MM.1S (cell line): ENCODE data around the gene SMR3A.

Experiments
- EZH2 ChIP-seq: fragments of 300-600 bp; sonication (generic); optimal IDR thresholded peaks from 2 replicates; pipeline ENCODE3; 2017; ENCODE audit warnings: low read depth, mild to moderate bottlenecking, antibody characterized with exemption, low read length, mixed read lengths
- EZH2phosphoT487 ChIP-seq: fragments of 300-600 bp; sonication (generic); IDR thresholded peaks from 2 replicates; pipeline ENCODE4 v1.6.1; 2018; ENCODE audit warnings: antibody characterized with exemption, low read length
- TF ChIP-seq, protein P1 (sequence below): fragments of 300-600 bp; sonication (generic); IDR thresholded peaks from 2 replicates; pipeline ENCODE4 v1.5.1; 2016; ENCODE audit warnings: antibody characterized with exemption, low read length, mixed read lengths

DNA sequence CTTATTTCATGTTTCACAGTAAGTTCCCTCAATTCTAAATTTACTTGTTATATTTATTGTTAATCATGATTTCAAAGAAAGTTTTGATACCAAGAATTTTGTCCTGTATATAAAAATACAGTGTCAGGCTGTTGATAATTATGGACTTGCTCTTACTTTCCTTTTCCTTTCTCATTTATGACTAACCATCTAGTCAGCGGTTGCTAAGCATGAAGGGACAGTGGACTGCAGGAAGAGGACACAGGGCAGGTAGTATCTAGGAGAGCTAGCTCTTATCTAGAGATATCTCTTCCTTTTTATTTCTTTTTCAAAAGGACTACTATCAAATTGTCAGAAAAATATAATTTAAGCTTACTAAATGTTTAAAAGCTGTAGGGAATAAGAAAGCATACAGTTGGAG is 38.8 kb downstream of the SMR3A start:
- TF ChIP-seq, protein P1, sequence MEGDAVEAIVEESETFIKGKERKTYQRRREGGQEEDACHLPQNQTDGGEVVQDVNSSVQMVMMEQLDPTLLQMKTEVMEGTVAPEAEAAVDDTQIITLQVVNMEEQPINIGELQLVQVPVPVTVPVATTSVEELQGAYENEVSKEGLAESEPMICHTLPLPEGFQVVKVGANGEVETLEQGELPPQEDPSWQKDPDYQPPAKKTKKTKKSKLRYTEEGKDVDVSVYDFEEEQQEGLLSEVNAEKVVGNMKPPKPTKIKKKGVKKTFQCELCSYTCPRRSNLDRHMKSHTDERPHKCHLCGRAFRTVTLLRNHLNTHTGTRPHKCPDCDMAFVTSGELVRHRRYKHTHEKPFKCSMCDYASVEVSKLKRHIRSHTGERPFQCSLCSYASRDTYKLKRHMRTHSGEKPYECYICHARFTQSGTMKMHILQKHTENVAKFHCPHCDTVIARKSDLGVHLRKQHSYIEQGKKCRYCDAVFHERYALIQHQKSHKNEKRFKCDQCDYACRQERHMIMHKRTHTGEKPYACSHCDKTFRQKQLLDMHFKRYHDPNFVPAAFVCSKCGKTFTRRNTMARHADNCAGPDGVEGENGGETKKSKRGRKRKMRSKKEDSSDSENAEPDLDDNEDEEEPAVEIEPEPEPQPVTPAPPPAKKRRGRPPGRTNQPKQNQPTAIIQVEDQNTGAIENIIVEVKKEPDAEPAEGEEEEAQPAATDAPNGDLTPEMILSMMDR: no peak
- TF ChIP-seq EZH2phosphoT487 (no peak), EZH2 (no peak)
